Measurements from ENCODE around the gene PTPRN. TPM values are rescaled to one million over a fixed set of nuclear protein-coding genes. Genes with fewer than 3 reads are reported as not detected.

Gene PTPRN
- total RNA-seq, 1 donor = under 0.01 TPM

DNA sequence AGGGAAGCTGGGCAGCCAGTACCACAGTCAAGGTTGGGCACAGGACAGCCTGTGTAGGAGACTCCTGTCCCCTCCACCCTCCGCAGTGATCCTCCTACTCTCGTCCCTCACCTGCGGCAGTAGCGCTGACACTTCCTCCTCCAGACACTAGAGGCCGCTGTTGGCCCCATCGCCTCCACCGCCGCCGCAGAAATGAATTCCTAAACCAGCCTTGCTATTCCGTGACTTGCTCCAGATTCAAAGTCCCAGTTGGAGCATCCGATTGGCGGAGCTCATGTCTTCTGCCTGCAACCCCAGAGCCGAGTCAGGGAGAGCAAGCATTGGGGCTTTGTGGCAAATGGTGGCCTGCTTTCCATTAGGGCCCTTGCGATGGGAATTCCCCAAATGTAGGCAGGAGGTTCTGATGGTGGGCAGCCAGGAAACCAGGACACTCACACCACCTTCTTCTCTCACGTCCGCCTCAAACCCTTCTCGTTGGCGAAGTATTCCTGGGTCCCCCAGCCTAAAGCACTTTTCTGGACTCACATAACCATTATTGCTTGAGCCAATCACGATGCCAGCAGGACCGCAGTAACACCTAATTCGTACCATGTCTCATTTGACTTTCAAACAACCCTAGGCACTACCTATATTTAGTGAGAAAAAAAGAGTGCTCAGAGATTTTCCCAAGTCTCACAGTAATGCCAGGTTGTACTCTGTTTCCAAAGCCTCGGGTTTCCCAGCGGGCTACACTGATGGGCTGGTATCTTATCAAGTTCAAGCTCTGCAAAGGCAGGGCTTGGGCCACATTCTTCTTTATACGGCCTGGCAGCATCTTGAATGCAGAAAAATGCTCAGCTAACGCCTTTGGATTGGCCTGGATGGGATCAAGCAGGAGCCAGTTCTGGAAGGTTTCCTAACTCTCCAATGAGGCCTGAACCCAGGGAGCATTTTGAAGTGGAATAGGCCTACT, 31.2 kb downstream of the PTPRN start:
- no peaks in the 10 kb centered on the region for H3K9me3 ChIP-seq (ENCODE audit: low read depth, low read length)
- peak; percentile 92 for DNase-seq (ENCODE audit: insufficient read length, low spot score, missing footprints)
- peak overlapping the region; percentile 81 for H3K4me2 ChIP-seq (ENCODE audit: insufficient read depth, low read length)
- peaks cover 15% of the 10 kb centered on the region for H3K79me2 ChIP-seq (ENCODE audit: insufficient read depth, low read length)
- H4K20me1 ChIP-seq (ENCODE audit: insufficient read depth, low read length) = peaks cover 2% of the 10 kb centered on the region
- H3K4me3 ChIP-seq (ENCODE audit: insufficient read depth, low read length) = peak overlapping the region; percentile 75
- no peaks in the 10 kb centered on the region for H3K27me3 ChIP-seq (ENCODE audit: insufficient read depth, low read length)
- H2AFZ ChIP-seq (ENCODE audit: low read length) = peak overlapping the region; percentile 91
- peak overlapping the region; percentile 97 for H3K27ac ChIP-seq (ENCODE audit: low read depth, low read length)
- peaks cover 22% of the 10 kb centered on the region for H3K36me3 ChIP-seq (ENCODE audit: insufficient read depth, low read length)
- TF ChIP-seq, protein P1, sequence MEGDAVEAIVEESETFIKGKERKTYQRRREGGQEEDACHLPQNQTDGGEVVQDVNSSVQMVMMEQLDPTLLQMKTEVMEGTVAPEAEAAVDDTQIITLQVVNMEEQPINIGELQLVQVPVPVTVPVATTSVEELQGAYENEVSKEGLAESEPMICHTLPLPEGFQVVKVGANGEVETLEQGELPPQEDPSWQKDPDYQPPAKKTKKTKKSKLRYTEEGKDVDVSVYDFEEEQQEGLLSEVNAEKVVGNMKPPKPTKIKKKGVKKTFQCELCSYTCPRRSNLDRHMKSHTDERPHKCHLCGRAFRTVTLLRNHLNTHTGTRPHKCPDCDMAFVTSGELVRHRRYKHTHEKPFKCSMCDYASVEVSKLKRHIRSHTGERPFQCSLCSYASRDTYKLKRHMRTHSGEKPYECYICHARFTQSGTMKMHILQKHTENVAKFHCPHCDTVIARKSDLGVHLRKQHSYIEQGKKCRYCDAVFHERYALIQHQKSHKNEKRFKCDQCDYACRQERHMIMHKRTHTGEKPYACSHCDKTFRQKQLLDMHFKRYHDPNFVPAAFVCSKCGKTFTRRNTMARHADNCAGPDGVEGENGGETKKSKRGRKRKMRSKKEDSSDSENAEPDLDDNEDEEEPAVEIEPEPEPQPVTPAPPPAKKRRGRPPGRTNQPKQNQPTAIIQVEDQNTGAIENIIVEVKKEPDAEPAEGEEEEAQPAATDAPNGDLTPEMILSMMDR (IDR thresholded peaks at IDR 0.05; ENCODE audit: extremely low read depth, low read depth, low read length) = peak; percentile 99
- H3K4me1 ChIP-seq (ENCODE audit: insufficient read depth, low read length) = peaks cover 40% of the 10 kb centered on the region

DNA sequence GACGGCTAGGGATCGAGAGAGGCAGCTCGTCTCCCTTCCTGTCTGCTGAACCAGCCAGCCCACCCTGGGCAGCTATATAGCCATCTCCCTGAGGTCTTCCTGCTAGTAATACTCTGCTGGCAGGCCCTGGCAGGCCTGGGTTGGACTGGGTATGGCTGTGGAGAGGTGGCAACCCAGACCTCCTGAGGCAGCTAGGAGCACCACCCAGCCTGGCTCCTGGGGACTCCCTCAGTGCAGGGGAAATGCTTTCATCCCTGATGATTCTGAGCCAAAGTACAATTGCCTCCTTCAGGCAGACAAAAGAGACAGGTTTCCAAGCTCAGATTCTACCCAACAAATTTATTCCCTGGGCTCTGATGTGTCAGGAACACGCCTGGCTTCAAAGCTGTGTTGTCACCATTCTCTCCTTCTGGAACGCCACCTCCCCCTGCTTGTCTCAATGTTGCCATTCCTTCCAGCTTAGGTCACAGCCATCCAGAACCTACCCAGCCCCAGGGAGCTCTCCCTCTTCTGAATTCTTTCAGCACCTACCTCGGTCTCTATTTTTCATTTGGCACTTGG, 34.8 kb downstream of the PTPRN start:
- no peaks in the 10 kb centered on the region for H3K36me3 ChIP-seq (ENCODE audit: insufficient read depth, low read length)
- TF ChIP-seq, protein P1 (IDR thresholded peaks at IDR 0.05; ENCODE audit: extremely low read depth, low read depth, low read length) = no peak
- H3K79me2 ChIP-seq (ENCODE audit: insufficient read depth, low read length) = no peaks in the 10 kb centered on the region
- H3K9me3 ChIP-seq (ENCODE audit: low read depth, low read length) = no peaks in the 10 kb centered on the region
- H4K20me1 ChIP-seq (ENCODE audit: insufficient read depth, low read length) = no peaks in the 10 kb centered on the region
- H3K4me1 ChIP-seq (ENCODE audit: insufficient read depth, low read length) = peaks cover 33% of the 10 kb centered on the region
- H2AFZ ChIP-seq (ENCODE audit: low read length) = peak overlapping the region; percentile 18
- no peaks in the 10 kb centered on the region for H3K27me3 ChIP-seq (ENCODE audit: insufficient read depth, low read length)
- H3K4me3 ChIP-seq (ENCODE audit: insufficient read depth, low read length) = peak overlapping the region; percentile 11
- peak; percentile 91 for DNase-seq (ENCODE audit: insufficient read length, low spot score, missing footprints)
- peak overlapping the region; percentile 58 for H3K4me2 ChIP-seq (ENCODE audit: insufficient read depth, low read length)
- peak overlapping the region; percentile 90 for H3K27ac ChIP-seq (ENCODE audit: low read depth, low read length)

DNA sequence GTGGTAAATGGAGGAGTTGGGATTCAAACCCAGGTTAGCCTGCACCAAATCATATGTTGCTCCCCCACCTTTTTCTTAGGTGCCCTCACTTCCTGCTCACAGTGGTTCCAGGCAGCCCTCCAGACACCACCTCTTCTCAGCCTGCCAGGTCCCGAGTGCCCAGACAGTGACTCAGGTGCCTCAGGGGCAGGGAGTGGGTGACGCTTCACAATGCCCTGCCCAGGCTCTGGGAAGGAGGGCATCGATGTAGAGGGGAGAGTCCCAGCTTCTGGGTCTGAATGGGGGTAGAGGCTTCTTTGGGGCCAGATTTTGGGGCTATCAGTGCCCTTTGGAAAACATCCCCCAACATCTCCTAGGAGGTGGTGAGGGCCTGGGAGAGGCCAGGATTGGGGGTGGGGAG, 35.3 kb downstream of the PTPRN start:
- Histone ChIP-seq H3K4me3 (ENCODE audit: insufficient read depth, low read length) (peak overlapping the region; percentile 11), H3K27ac (ENCODE audit: low read depth, low read length) (peak overlapping the region; percentile 90), H3K36me3 (ENCODE audit: insufficient read depth, low read length) (no peaks in the 10 kb centered on the region), H2AFZ (ENCODE audit: low read length) (peak overlapping the region; percentile 18), H3K79me2 (ENCODE audit: insufficient read depth, low read length) (no peaks in the 10 kb centered on the region), H3K4me1 (ENCODE audit: insufficient read depth, low read length) (peaks cover 33% of the 10 kb centered on the region), H4K20me1 (ENCODE audit: insufficient read depth, low read length) (no peaks in the 10 kb centered on the region), H3K27me3 (ENCODE audit: insufficient read depth, low read length) (no peaks in the 10 kb centered on the region), H3K4me2 (ENCODE audit: insufficient read depth, low read length) (peak overlapping the region; percentile 58), H3K9me3 (ENCODE audit: low read depth, low read length) (no peaks in the 10 kb centered on the region)
- TF ChIP-seq, protein P1 (IDR thresholded peaks at IDR 0.05; ENCODE audit: extremely low read depth, low read depth, low read length) = no peak
- DNase-seq (ENCODE audit: insufficient read length, low spot score, missing footprints) = peak; percentile 70

DNA sequence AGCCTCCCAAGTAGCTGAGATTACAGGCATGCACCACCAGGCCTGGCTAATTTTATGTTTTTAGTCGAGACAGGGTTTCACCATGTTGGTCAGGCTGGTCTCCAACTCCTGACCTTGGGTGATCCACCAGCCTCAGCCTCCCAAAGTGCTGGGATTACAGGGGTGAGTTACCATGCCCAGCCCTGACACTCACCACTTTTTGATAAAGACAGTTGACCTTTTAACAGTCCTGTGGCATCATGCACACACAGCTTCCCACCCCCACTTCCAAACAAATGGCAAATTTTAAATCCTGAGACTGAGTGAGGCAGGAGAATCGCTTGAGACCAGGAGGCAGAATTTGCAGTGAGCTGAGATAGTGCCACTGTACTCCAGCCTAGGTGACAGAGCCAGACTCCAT, 36.2 kb downstream of the PTPRN start:
- H2AFZ ChIP-seq (ENCODE audit: low read length) = no peak overlapping the region
- no peak for DNase-seq (ENCODE audit: insufficient read length, low spot score, missing footprints)
- no peaks in the 10 kb centered on the region for H3K79me2 ChIP-seq (ENCODE audit: insufficient read depth, low read length)
- no peaks in the 10 kb centered on the region for H3K36me3 ChIP-seq (ENCODE audit: insufficient read depth, low read length)
- H3K4me3 ChIP-seq (ENCODE audit: insufficient read depth, low read length) = no peak overlapping the region
- no peaks in the 10 kb centered on the region for H3K9me3 ChIP-seq (ENCODE audit: low read depth, low read length)
- H3K4me2 ChIP-seq (ENCODE audit: insufficient read depth, low read length) = no peak overlapping the region
- TF ChIP-seq, protein P1 (IDR thresholded peaks at IDR 0.05; ENCODE audit: extremely low read depth, low read depth, low read length) = no peak
- no peak overlapping the region for H3K27ac ChIP-seq (ENCODE audit: low read depth, low read length)
- no peaks in the 10 kb centered on the region for H3K27me3 ChIP-seq (ENCODE audit: insufficient read depth, low read length)
- H3K4me1 ChIP-seq (ENCODE audit: insufficient read depth, low read length) = peaks cover 23% of the 10 kb centered on the region
- no peaks in the 10 kb centered on the region for H4K20me1 ChIP-seq (ENCODE audit: insufficient read depth, low read length)

Measured in osteoblast (primary cell).